HCT116 (cell line): ENCODE measurements around the gene SMIM32.

ENCODE experiments used
- FOSL1 ChIP-seq: IDR thresholded peaks from 2 replicates; pipeline ENCODE4 v1.6.1; 2012; ENCODE audit warnings: low read depth
- POLR2A ChIP-seq: IDR thresholded peaks from 2 replicates; pipeline ENCODE4 v1.7.0; 2011; ENCODE audit warnings: borderline replicate concordance; ENCODE audit not compliant: insufficient read depth, insufficient read length; ENCODE audit errors: extremely low read depth
- POLR2AphosphoS5 ChIP-seq: IDR thresholded peaks from 2 replicates; pipeline ENCODE4 v1.6.1; 2011; ENCODE audit warnings: mild to moderate bottlenecking, low read depth, low read length, moderate library complexity
- RAD21 ChIP-seq: IDR thresholded peaks from 2 replicates; pipeline ENCODE4 v1.6.1; 2012; ENCODE audit warnings: low read depth, mild to moderate bottlenecking
- YY1 ChIP-seq: IDR thresholded peaks from 2 replicates; pipeline ENCODE4 v1.6.1; 2011; ENCODE audit warnings: low read length, low read depth, moderate library complexity, mild to moderate bottlenecking; ENCODE audit not compliant: insufficient replicate concordance; ENCODE audit errors: extremely low read depth
- TF ChIP-seq, protein P1 (sequence below), 3 experiments: fragments of 200-600 bp in 1 of 3; sonication (generic) in 1 of 3; IDR thresholded peaks in 2 of 3; conservative IDR thresholded peaks in 1 of 3; 2 replicates each; pipeline ENCODE4 v1.5.1; 2012 to 2017; ENCODE audit warnings: low read depth in 2 of 3, low read length in 2 of 3, antibody characterized with exemption in 1 of 3, borderline replicate concordance in 1 of 3, control low read depth in 1 of 3, mild to moderate bottlenecking in 1 of 3, mixed read lengths in 1 of 3, mixed run types in 1 of 3, moderate library complexity in 1 of 3; ENCODE audit not compliant: insufficient read depth in 1 of 3
- TF ChIP-seq, protein P2 (sequence below): IDR thresholded peaks from 2 replicates; pipeline ENCODE4 v1.6.1; 2011; ENCODE audit warnings: mild to moderate bottlenecking, low read length, moderate library complexity; ENCODE audit not compliant: insufficient replicate concordance; ENCODE audit errors: extremely low read depth

DNA sequence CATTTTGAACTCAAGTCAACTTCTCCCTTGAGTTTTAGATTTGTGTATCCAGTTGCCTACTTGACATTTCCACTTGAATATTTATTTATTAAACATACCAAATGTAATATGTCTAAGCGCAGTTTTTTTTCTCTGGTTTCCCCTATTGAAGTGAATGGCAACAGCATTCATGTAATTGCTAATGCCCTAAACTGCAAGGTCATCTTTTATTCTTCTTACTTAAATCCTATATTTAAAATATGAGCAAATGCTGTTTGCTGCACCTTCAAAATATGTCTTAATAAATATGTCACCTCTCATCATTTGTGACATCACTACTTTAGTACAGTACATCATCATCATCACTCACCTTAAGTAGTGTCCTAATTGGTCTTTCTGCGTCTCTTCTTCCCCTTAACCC is 37.9 kb downstream of the SMIM32 start:
- TF ChIP-seq POLR2A = no peak
- TF ChIP-seq, protein P1, sequence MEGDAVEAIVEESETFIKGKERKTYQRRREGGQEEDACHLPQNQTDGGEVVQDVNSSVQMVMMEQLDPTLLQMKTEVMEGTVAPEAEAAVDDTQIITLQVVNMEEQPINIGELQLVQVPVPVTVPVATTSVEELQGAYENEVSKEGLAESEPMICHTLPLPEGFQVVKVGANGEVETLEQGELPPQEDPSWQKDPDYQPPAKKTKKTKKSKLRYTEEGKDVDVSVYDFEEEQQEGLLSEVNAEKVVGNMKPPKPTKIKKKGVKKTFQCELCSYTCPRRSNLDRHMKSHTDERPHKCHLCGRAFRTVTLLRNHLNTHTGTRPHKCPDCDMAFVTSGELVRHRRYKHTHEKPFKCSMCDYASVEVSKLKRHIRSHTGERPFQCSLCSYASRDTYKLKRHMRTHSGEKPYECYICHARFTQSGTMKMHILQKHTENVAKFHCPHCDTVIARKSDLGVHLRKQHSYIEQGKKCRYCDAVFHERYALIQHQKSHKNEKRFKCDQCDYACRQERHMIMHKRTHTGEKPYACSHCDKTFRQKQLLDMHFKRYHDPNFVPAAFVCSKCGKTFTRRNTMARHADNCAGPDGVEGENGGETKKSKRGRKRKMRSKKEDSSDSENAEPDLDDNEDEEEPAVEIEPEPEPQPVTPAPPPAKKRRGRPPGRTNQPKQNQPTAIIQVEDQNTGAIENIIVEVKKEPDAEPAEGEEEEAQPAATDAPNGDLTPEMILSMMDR (IDR thresholded peaks at IDR 0.05 in 2 of 3, conservative IDR thresholded peaks at IDR 0.05 in 1 of 3; ENCODE audit: borderline replicate concordance in 1 of 3, insufficient read depth in 1 of 3, low read depth in 2 of 3, low read length in 2 of 3) = no peak
- no peak for TF ChIP-seq RAD21
- TF ChIP-seq, protein P2, sequence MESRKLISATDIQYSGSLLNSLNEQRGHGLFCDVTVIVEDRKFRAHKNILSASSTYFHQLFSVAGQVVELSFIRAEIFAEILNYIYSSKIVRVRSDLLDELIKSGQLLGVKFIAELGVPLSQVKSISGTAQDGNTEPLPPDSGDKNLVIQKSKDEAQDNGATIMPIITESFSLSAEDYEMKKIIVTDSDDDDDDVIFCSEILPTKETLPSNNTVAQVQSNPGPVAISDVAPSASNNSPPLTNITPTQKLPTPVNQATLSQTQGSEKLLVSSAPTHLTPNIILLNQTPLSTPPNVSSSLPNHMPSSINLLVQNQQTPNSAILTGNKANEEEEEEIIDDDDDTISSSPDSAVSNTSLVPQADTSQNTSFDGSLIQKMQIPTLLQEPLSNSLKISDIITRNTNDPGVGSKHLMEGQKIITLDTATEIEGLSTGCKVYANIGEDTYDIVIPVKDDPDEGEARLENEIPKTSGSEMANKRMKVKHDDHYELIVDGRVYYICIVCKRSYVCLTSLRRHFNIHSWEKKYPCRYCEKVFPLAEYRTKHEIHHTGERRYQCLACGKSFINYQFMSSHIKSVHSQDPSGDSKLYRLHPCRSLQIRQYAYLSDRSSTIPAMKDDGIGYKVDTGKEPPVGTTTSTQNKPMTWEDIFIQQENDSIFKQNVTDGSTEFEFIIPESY = no peak
- TF ChIP-seq POLR2AphosphoS5 = no peak
- no peak for TF ChIP-seq YY1
- no peak for TF ChIP-seq FOSL1
